ENCODE data around the gene PCDH9.

PCDH9 gene

GRCh38 chr13:66751691-66752090 is 478.4 kb downstream of the PCDH9 start:
- DNase-seq (ENCODE audit: low spot score), result no peak

GRCh38 chr13:66748712-66749111 is 481.4 kb downstream of the PCDH9 start:
- DNase-seq (ENCODE audit: low spot score), result no peak

GRCh38 chr13:66745307-66745706 is 484.8 kb downstream of the PCDH9 start:
- DNase-seq (ENCODE audit: low spot score), result no peak

- DNase-seq (ENCODE audit: low spot score), result no peak
Measured at GRCh38 chr13:66723576-66723975, 506.6 kb downstream of the PCDH9 start.

- no peak for DNase-seq (ENCODE audit: low spot score)
Measured at GRCh38 chr13:66716538-66716937, 513.6 kb downstream of the PCDH9 start.

- DNase-seq (ENCODE audit: low spot score), result peak; percentile 7
Measured at GRCh38 chr13:66714795-66715194, 515.3 kb downstream of the PCDH9 start.

GRCh38 chr13:66704110-66704509 is 526.0 kb downstream of the PCDH9 start:
- DNase-seq (ENCODE audit: low spot score), result no peak

GRCh38 chr13:66703597-66703996 is 526.5 kb downstream of the PCDH9 start:
- DNase-seq (ENCODE audit: low spot score), result no peak

- DNase-seq (ENCODE audit: low spot score), result no peak
Measured at GRCh38 chr13:66700117-66700601, 530.0 kb downstream of the PCDH9 start.

- DNase-seq (ENCODE audit: low spot score), result no peak
Measured at GRCh38 chr13:66693656-66694055, 536.5 kb downstream of the PCDH9 start.

- no peak for DNase-seq (ENCODE audit: low spot score)
Measured at GRCh38 chr13:66691149-66691548, 539.0 kb downstream of the PCDH9 start.

- peak; percentile 2 for DNase-seq (ENCODE audit: low spot score)
Measured at GRCh38 chr13:66689628-66690027, 540.5 kb downstream of the PCDH9 start.

- no peak for DNase-seq (ENCODE audit: low spot score)
Measured at GRCh38 chr13:66689037-66689619, 541.0 kb downstream of the PCDH9 start.

GRCh38 chr13:66681403-66681802 is 548.7 kb downstream of the PCDH9 start:
- DNase-seq (ENCODE audit: low spot score), result no peak

GRCh38 chr13:66680031-66680430 is 550.1 kb downstream of the PCDH9 start:
- DNase-seq (ENCODE audit: low spot score), result no peak

GRCh38 chr13:66675620-66676019 is 554.5 kb downstream of the PCDH9 start:
- no peak for DNase-seq (ENCODE audit: low spot score)

GRCh38 chr13:66673401-66673800 is 556.7 kb downstream of the PCDH9 start:
- DNase-seq (ENCODE audit: low spot score), result no peak

- no peak for DNase-seq (ENCODE audit: low spot score)
Measured at GRCh38 chr13:66665991-66666390, 564.1 kb downstream of the PCDH9 start.

GRCh38 chr13:66663711-66664110 is 566.4 kb downstream of the PCDH9 start:
- no peak for DNase-seq (ENCODE audit: low spot score)

- no peak for DNase-seq (ENCODE audit: low spot score)
Measured at GRCh38 chr13:66663206-66663605, 566.9 kb downstream of the PCDH9 start.

- DNase-seq (ENCODE audit: low spot score), result no peak
Measured at GRCh38 chr13:66661336-66661735, 568.8 kb downstream of the PCDH9 start.

- DNase-seq (ENCODE audit: low spot score), result no peak
Measured at GRCh38 chr13:66660468-66660813, 569.7 kb downstream of the PCDH9 start.

- peak; percentile 11 for DNase-seq (ENCODE audit: low spot score)
Measured at GRCh38 chr13:66659701-66660467, 570.3 kb downstream of the PCDH9 start.

- DNase-seq (ENCODE audit: low spot score), result no peak
Measured at GRCh38 chr13:66659286-66659685, 570.9 kb downstream of the PCDH9 start.

Data from COLO829 (cell line).